Activated CD4-positive, alpha-beta T cell treated with anti-CD3 and anti-CD28 coated beads, Interleukin-2, amount 50 U/mL, for 48 hours (primary cell): ENCODE results near the gene EXD3.

ENCODE experiments used
- DNase-seq, 2 experiments: peaks; one replicate each; pipeline ENCODE4 v3.0.0-alpha.2; 2020

The EXD3 gene

GRCh38 chr9:137374131-137374845, 48.7 kb downstream of the EXD3 start:
- DNase-seq: no peak

GRCh38 chr9:137373611-137373980, 49.4 kb downstream of the EXD3 start:
- DNase-seq: no peak

GRCh38 chr9:137372693-137373610, 50.0 kb downstream of the EXD3 start:
- no peak for DNase-seq

- no peak for DNase-seq
These were observed 50.9 kb downstream of the EXD3 start for GRCh38 chr9:137371946-137372651.

- no peak for DNase-seq
These were observed 51.4 kb downstream of the EXD3 start for GRCh38 chr9:137371521-137371941.

GRCh38 chr9:137370865-137371520, 52.0 kb downstream of the EXD3 start:
- no peak for DNase-seq

- no peak for DNase-seq
These were observed 52.8 kb downstream of the EXD3 start for GRCh38 chr9:137369911-137370764.

GRCh38 chr9:137369061-137369787, 53.7 kb downstream of the EXD3 start:
- DNase-seq: no peak

- DNase-seq: no peak
These were observed 54.4 kb downstream of the EXD3 start for GRCh38 chr9:137368431-137369035.

- DNase-seq: no peak
These were observed 55.2 kb downstream of the EXD3 start for GRCh38 chr9:137367506-137368430.

- no peak for DNase-seq
These were observed 56.0 kb downstream of the EXD3 start for GRCh38 chr9:137366891-137367381.

GRCh38 chr9:137366445-137366810, 56.5 kb downstream of the EXD3 start:
- DNase-seq: no peak

- DNase-seq: no peak
These were observed 57.2 kb downstream of the EXD3 start for GRCh38 chr9:137365552-137366444.

GRCh38 chr9:137365056-137365455, 57.9 kb downstream of the EXD3 start:
- no peak for DNase-seq

GRCh38 chr9:137359850-137360249, 63.1 kb downstream of the EXD3 start:
- DNase-seq: no peak

GRCh38 chr9:137358126-137358525, 64.8 kb downstream of the EXD3 start:
- no peak for DNase-seq

- DNase-seq: no peak
These were observed 65.8 kb downstream of the EXD3 start for GRCh38 chr9:137357166-137357565.

GRCh38 chr9:137355761-137356365, 67.1 kb downstream of the EXD3 start:
- DNase-seq: no peak
